Prostate gland (tissue), 2 donors: ENCODE data around the gene GPRC5A. TPM values are rescaled to one million over a fixed set of nuclear protein-coding genes. Genes with fewer than 3 reads are reported as not detected.

ENCODE experiments used
- DNase-seq: peaks from one replicate; pipeline ENCODE4 v3.0.0-alpha.2; 2019; ENCODE audit warnings: low spot score
- H3K27ac ChIP-seq, 2 donors: fragments of 200-600 bp; sonication (generic); 2 replicates each; pipeline ENCODE4 v1.5.1; 2017 to 2019
- H3K27me3 ChIP-seq: fragments of 200-600 bp; sonication (generic); replicated peaks from 2 replicates; pipeline ENCODE4 v1.5.1; 2019; ENCODE audit not compliant: insufficient read depth
- H3K36me3 ChIP-seq, 2 donors: fragments of 200-600 bp; sonication (generic); 1 replicate in 1 of 2; 2 replicates in 1 of 2; pipeline versions ENCODE4 v1.5.1 to v1.8.1; 2017 to 2019
- H3K4me1 ChIP-seq: fragments of 200-600 bp; sonication (generic); replicated peaks from 2 replicates; pipeline ENCODE4 v1.5.1; 2019
- H3K4me3 ChIP-seq, 2 donors: fragments of 200-600 bp; sonication (generic); 2 replicates each; pipeline ENCODE4 v1.5.1; 2017 to 2019
- H3K9me3 ChIP-seq: fragments of 200-600 bp; sonication (generic); 2 replicates; pipeline ENCODE4 v1.5.1; 2017
- CTCF ChIP-seq, 4 experiments: fragments of 200-600 bp in 2 of 4; fragments of 450-650 bp in 2 of 4; sonication (generic) in 2 of 4; IDR thresholded peaks; 1 replicate in 3 of 4; 2 replicates in 1 of 4; pipeline ENCODE4 v1.5.1; 2016 to 2019; ENCODE audit warnings: antibody characterized with exemption in 4 of 4, mild to moderate bottlenecking in 2 of 4, moderate library complexity in 2 of 4
- POLR2A ChIP-seq: fragments of 450-650 bp; IDR thresholded peaks from one replicate; pipeline ENCODE4 v1.6.1; 2016; ENCODE audit warnings: antibody characterized with exemption, mild to moderate bottlenecking
- POLR2AphosphoS5 ChIP-seq: sonication (generic); formaldehyde crosslinking; IDR thresholded peaks from one replicate; pipeline ENCODE4 v1.6.1; 2017; ENCODE audit warnings: antibody characterized with exemption
- WGBS: methylation state at CpG from one replicate; pipeline ENCODE4 v1.1.5; 2018; 5-methylcytosine and 5-hydroxymethylcytosine counted together
- intact Hi-C: fragments of 100-400 bp; cut with DNase I; formaldehyde crosslinking; loops from one replicate; pipeline ENCODE4 v1.14.2; 2022
- microRNA counts, 2 donors: library from miRNA; unstranded; fragments of <30 nt; microRNA quantifications; one replicate each; lab custom pipeline; 2016 to 2017
- total RNA-seq, 2 donors: library from RNA; depleted of rRNA; stranded (reverse); fragments of >200 nt; gene quantifications; one replicate each; pipeline ENCODE4 v1.1.0, GENCODE V29; 2016

GPRC5A gene
- total RNA-seq, 2 donors from 2014 or later: 5.4 to 22.2 TPM

GRCh38 chr12:12964255-12964654 is 72.9 kb downstream of the GPRC5A start:
- Histone ChIP-seq H3K9me3 (no peaks in the 10 kb centered on the region), H3K4me1 (no peaks in the 10 kb centered on the region), H3K27me3 (no peaks in the 10 kb centered on the region), H3K36me3 (no peaks in the 10 kb centered on the region), H3K4me3 (no peak overlapping the region), H3K27ac (no peak overlapping the region)
- intact Hi-C loops: no loop called here
- 89% methylated on average over 4 of the region's 4 CpGs for WGBS
- TF ChIP-seq POLR2A: no peak
- no peak for TF ChIP-seq CTCF (IDR thresholded peaks at IDR 0.05)
- no peak for TF ChIP-seq POLR2AphosphoS5
- DNase-seq: no peak

GRCh38 chr12:12965836-12966235 is 74.5 kb downstream of the GPRC5A start:
- Histone ChIP-seq H3K9me3 (no peaks in the 10 kb centered on the region), H3K4me1 (no peaks in the 10 kb centered on the region), H3K27ac (no peak overlapping the region), H3K4me3 (no peak overlapping the region), H3K36me3 (no peaks in the 10 kb centered on the region), H3K27me3 (no peaks in the 10 kb centered on the region)
- intact Hi-C loops: no loop called here
- TF ChIP-seq CTCF (IDR thresholded peaks at IDR 0.05): no peak
- TF ChIP-seq POLR2AphosphoS5: no peak
- no peak for TF ChIP-seq POLR2A
- WGBS: 78% methylated on average over 4 of the region's 4 CpGs
- DNase-seq: no peak

MicroRNAs within 50 kb of the gene (microRNA counts, 767-probe panel; counts per million panel counts)
- microRNA hsa-miR-614 (lab: Ali Mortazavi, UCI): 2,273 to 2,469 counts per million in 2 donors

Other genes with a start within 250 kb of the GPRC5A start
- gene GPR19, start 195.4 kb upstream of the GPRC5A start, total RNA-seq: not detected
- gene CDKN1B, start 174.2 kb upstream of the GPRC5A start, total RNA-seq: 100 to 1,000 TPM in 1 of 2 donors, 10 to 100 TPM in 1; 73.5 to 110 TPM
- gene APOLD1, start 105.9 kb upstream of the GPRC5A start, total RNA-seq: 10 to 100 TPM; 10.7 to 16.1 TPM
- 10 to 100 TPM; 44.6 to 74.8 TPM for gene DDX47, start 78.2 kb upstream of the GPRC5A start, total RNA-seq
- not detected for gene GPRC5D, start 60.6 kb downstream of the GPRC5A start, total RNA-seq
- 10 to 100 TPM; 30.0 to 40.3 TPM for gene HEBP1, start 108.7 kb downstream of the GPRC5A start, total RNA-seq
- gene FAM234B, start 152.8 kb downstream of the GPRC5A start, total RNA-seq: 10 to 100 TPM; 14.7 to 24.3 TPM
- 10 to 100 TPM in 1 of 2 donors, not detected in 1; 21.2 TPM for gene GSG1, start 212.1 kb downstream of the GPRC5A start, total RNA-seq